ENCODE measurements around the gene COX15. TPM values are rescaled to one million over a fixed set of nuclear protein-coding genes. Genes with fewer than 3 reads are reported as not detected.
"Not testable (repeated sequence)": the region's sequence is repeated elsewhere in the genome, so short reads cannot be mapped to it uniquely, and the experiment has no call there.

The COX15 gene
- total RNA-seq, 4 donors from 2014 or later: 8.0 to 39.0 (median 31.1) TPM

- Histone ChIP-seq H3K9me3 (no peaks in the 10 kb centered on the region), H3K36me3 (peaks cover 0 to 54% (median 26%) of the 10 kb centered on the region in 4 donors), H3K4me3 (no peak overlapping the region), H3K27me3 (no peaks in the 10 kb centered on the region), H3K27ac (no peak overlapping the region), H3K4me1 (peaks cover 0 to 2% (median 0%) of the 10 kb centered on the region in 4 donors)
- TF ChIP-seq CTCF (IDR thresholded peaks at IDR 0.05) (no peak), EP300 (IDR thresholded peaks at IDR 0.05; ENCODE audit: low read depth) (no peak)
- in situ Hi-C loops (cut with MboI; ENCODE audit: low pct_ligation_motif_present in 1 of 4, low pct_unique_long_range_greater_than_20kb in 1 of 4, low sequenced_read_pairs in 3 of 4) (no loop called here), intact Hi-C loops (cut with DNase I; ENCODE audit: low total_unique reads) (no loop called here)
- no peak for DNase-seq
- 97 to 100% methylated on average over 1 of the region's 1 CpG for WGBS, 2 donors (ENCODE audit: low coverage in 1 of 2)
These were observed 24.2 kb upstream of the COX15 start for GRCh38 chr10:99756159-99756558.

- 81 to 93% methylated on average over 1 of the region's 1 CpG for WGBS, 2 donors (ENCODE audit: low coverage in 1 of 2)
- H3K4me3 ChIP-seq: no peak overlapping the region
- no peaks in the 10 kb centered on the region for H3K4me1 ChIP-seq
- H3K27ac ChIP-seq: no peak overlapping the region
- intact Hi-C loops (cut with DNase I; ENCODE audit: low total_unique reads): loop anchor here (5.0 kb wide), 1 partner anchor 1097 kb away; no protein-coding TSS in a partner anchor
- TF ChIP-seq CTCF (IDR thresholded peaks at IDR 0.05): no peak
- no peak for TF ChIP-seq POLR2A (IDR thresholded peaks at IDR 0.05)
- TF ChIP-seq EP300 (IDR thresholded peaks at IDR 0.05; ENCODE audit: low read depth): no peak
- no peak for TF ChIP-seq POLR2AphosphoS5 (IDR thresholded peaks at IDR 0.05)
- in situ Hi-C loops (cut with MboI; ENCODE audit: low pct_ligation_motif_present in 1 of 4, low pct_unique_long_range_greater_than_20kb in 1 of 4, low sequenced_read_pairs in 3 of 4): no loop called here
- no peaks in the 10 kb centered on the region for H3K9me3 ChIP-seq
- no peak for DNase-seq
- H3K27me3 ChIP-seq: no peaks in the 10 kb centered on the region
- H3K36me3 ChIP-seq: peaks cover 0 to 58% (median 29%) of the 10 kb centered on the region in 4 donors
These were observed 22.7 kb upstream of the COX15 start for GRCh38 chr10:99754670-99755069.

- no peak for TF ChIP-seq POLR2AphosphoS5 (IDR thresholded peaks at IDR 0.05)
- intact Hi-C loops (cut with DNase I; ENCODE audit: low total_unique reads): loop anchor here (5.0 kb wide), 1 partner anchor 1093 kb away; no protein-coding TSS in a partner anchor
- no peaks in the 10 kb centered on the region for H3K27me3 ChIP-seq
- no peak overlapping the region for H3K27ac ChIP-seq
- in situ Hi-C loops (cut with MboI; ENCODE audit: low pct_ligation_motif_present in 1 of 4, low pct_unique_long_range_greater_than_20kb in 1 of 4, low sequenced_read_pairs in 3 of 4): no loop called here
- H3K36me3 ChIP-seq: peaks cover 0 to 72% (median 31%) of the 10 kb centered on the region in 4 donors
- no peaks in the 10 kb centered on the region for H3K4me1 ChIP-seq
- H3K4me3 ChIP-seq: no peak overlapping the region
- no peak for DNase-seq
- H3K9me3 ChIP-seq: no peaks in the 10 kb centered on the region
These were observed 18.7 kb upstream of the COX15 start for GRCh38 chr10:99750641-99751040.

GRCh38 chr10:99748823-99749451, 17.0 kb upstream of the COX15 start:
- intact Hi-C loops (cut with DNase I; ENCODE audit: low total_unique reads): no loop called here
- peaks cover 0 to 73% (median 29%) of the 10 kb centered on the region in 4 donors for H3K36me3 ChIP-seq
- in situ Hi-C loops (cut with MboI; ENCODE audit: low pct_ligation_motif_present in 1 of 4, low pct_unique_long_range_greater_than_20kb in 1 of 4, low sequenced_read_pairs in 3 of 4): no loop called here
- H3K9me3 ChIP-seq: no peaks in the 10 kb centered on the region
- WGBS, 2 donors (ENCODE audit: low coverage in 1 of 2): 94 to 95% methylated on average over 2 of the region's 2 CpGs
- H3K4me1 ChIP-seq: no peaks in the 10 kb centered on the region
- H3K27ac ChIP-seq: no peak overlapping the region
- DNase-seq: no peak
- no peaks in the 10 kb centered on the region for H3K27me3 ChIP-seq
- H3K4me3 ChIP-seq: no peak overlapping the region
- TF ChIP-seq POLR2A (IDR thresholded peaks at IDR 0.05) (no peak), CTCF (IDR thresholded peaks at IDR 0.05) (no peak), POLR2AphosphoS5 (IDR thresholded peaks at IDR 0.05) (no peak), EP300 (IDR thresholded peaks at IDR 0.05; ENCODE audit: low read depth) (no peak)

- H3K27me3 ChIP-seq; intact Hi-C loops (cut with DNase I; ENCODE audit: low total_unique reads); H3K9me3 ChIP-seq; H3K4me1 ChIP-seq; DNase-seq; H3K4me3 ChIP-seq; in situ Hi-C loops (cut with MboI; ENCODE audit: low pct_ligation_motif_present in 1 of 4, low pct_unique_long_range_greater_than_20kb in 1 of 4, low sequenced_read_pairs in 3 of 4); H3K27ac ChIP-seq: not testable (repeated sequence)
- H3K36me3 ChIP-seq: peaks cover 0 to 92% (median 35%) of the 10 kb centered on the region in 4 donors
- WGBS, 2 donors (ENCODE audit: low coverage in 1 of 2): 94 to 100% methylated on average over 1 to 2 of the region's 2 CpGs
These were observed 14.2 kb upstream of the COX15 start for GRCh38 chr10:99746166-99746565.
